Measurements from ENCODE around the gene QPCTL.

QPCTL gene

GRCh38 chr19:45687599-45687998 is 4.9 kb upstream of the QPCTL start:
- Histone ChIP-seq H4K20me1 (ENCODE audit: insufficient read depth) (no peaks in the 10 kb centered on the region), H3K9ac (no peak overlapping the region), H2AFZ (ENCODE audit: low read depth) (no peak overlapping the region), H3K27me3 (ENCODE audit: insufficient read depth, low read depth) (no peaks in the 10 kb centered on the region), H3K4me2 (no peak overlapping the region), H3K79me2 (ENCODE audit: insufficient read depth, low read depth) (peaks cover 24% of the 10 kb centered on the region), H3K27ac (no peak overlapping the region), H3K36me3 (ENCODE audit: insufficient read depth) (peaks cover 11% of the 10 kb centered on the region; the same call in 1 of the 2 replicates), H3K4me3 (IDR thresholded peaks at IDR 0.05; ENCODE audit: insufficient read depth, low read depth, low read length) (no peak overlapping the region), H3K4me1 (ENCODE audit: low read depth, poor library complexity, severe bottlenecking) (peaks cover 7% of the 10 kb centered on the region)
- no peak for TF ChIP-seq CTCF (conservative IDR thresholded peaks at IDR 0.05; ENCODE audit: low read depth, low read length)

- no peaks in the 10 kb centered on the region for H3K27me3 ChIP-seq (ENCODE audit: insufficient read depth, low read depth)
- peak within 1 kb of the TSS; percentile 82 for H3K27ac ChIP-seq
- no peaks in the 10 kb centered on the region for H4K20me1 ChIP-seq (ENCODE audit: insufficient read depth)
- H3K79me2 ChIP-seq (ENCODE audit: insufficient read depth, low read depth): peaks cover 24% of the 10 kb centered on the region
- peak within 1 kb of the TSS; percentile 8 for H3K4me3 ChIP-seq (IDR thresholded peaks at IDR 0.05; ENCODE audit: insufficient read depth, low read depth, low read length)
- H3K4me2 ChIP-seq: peak within 1 kb of the TSS; percentile 66
- H2AFZ ChIP-seq (ENCODE audit: low read depth): peak within 1 kb of the TSS; percentile 73
- peaks cover 25% of the 10 kb centered on the region for H3K4me1 ChIP-seq (ENCODE audit: low read depth, poor library complexity, severe bottlenecking)
- peak within 1 kb of the TSS; percentile 83 for H3K9ac ChIP-seq
- H3K36me3 ChIP-seq (ENCODE audit: insufficient read depth): peaks cover 11% of the 10 kb centered on the region; the same call in 1 of the 2 replicates
- no peak for TF ChIP-seq CTCF (conservative IDR thresholded peaks at IDR 0.05; ENCODE audit: low read depth, low read length)
These were observed 815 bp upstream of the QPCTL start, which contains the start of gene SNRPD2 for GRCh38 chr19:45691516-45692186. Gene SNRPD2 (minus strand): TSS chr19:45691953. CDS start chr19:45691888, 65 bp downstream.

- H3K4me1 ChIP-seq (ENCODE audit: low read depth, poor library complexity, severe bottlenecking): peaks cover 34% of the 10 kb centered on the region
- no peaks in the 10 kb centered on the region for H3K27me3 ChIP-seq (ENCODE audit: insufficient read depth, low read depth)
- peak overlapping the region; percentile 54 for H3K4me2 ChIP-seq
- peak overlapping the region; percentile 83 for H3K9ac ChIP-seq
- H2AFZ ChIP-seq (ENCODE audit: low read depth): peak overlapping the region; percentile 73
- peak overlapping the region; percentile 8 for H3K4me3 ChIP-seq (IDR thresholded peaks at IDR 0.05; ENCODE audit: insufficient read depth, low read depth, low read length)
- peaks cover under 1% of the 10 kb centered on the region; the same call in 1 of the 2 replicates for H3K36me3 ChIP-seq (ENCODE audit: insufficient read depth)
- peak overlapping the region; percentile 82 for H3K27ac ChIP-seq
- peaks cover 24% of the 10 kb centered on the region for H3K79me2 ChIP-seq (ENCODE audit: insufficient read depth, low read depth)
- TF ChIP-seq CTCF (conservative IDR thresholded peaks at IDR 0.05; ENCODE audit: low read depth, low read length): peak; percentile 97
- no peaks in the 10 kb centered on the region for H4K20me1 ChIP-seq (ENCODE audit: insufficient read depth)
These were observed 781 bp downstream of the QPCTL start for GRCh38 chr19:45693106-45693788.

GRCh38 chr19:45701676-45702075 is 9.2 kb downstream of the QPCTL start:
- H3K79me2 ChIP-seq (ENCODE audit: insufficient read depth, low read depth): no peaks in the 10 kb centered on the region
- no peak overlapping the region for H3K4me2 ChIP-seq
- H3K9ac ChIP-seq: no peak overlapping the region
- TF ChIP-seq CTCF (conservative IDR thresholded peaks at IDR 0.05; ENCODE audit: low read depth, low read length): no peak
- H3K4me1 ChIP-seq (ENCODE audit: low read depth, poor library complexity, severe bottlenecking): peaks cover 43% of the 10 kb centered on the region
- no peak overlapping the region for H2AFZ ChIP-seq (ENCODE audit: low read depth)
- no peak overlapping the region for H3K4me3 ChIP-seq (IDR thresholded peaks at IDR 0.05; ENCODE audit: insufficient read depth, low read depth, low read length)
- H3K36me3 ChIP-seq (ENCODE audit: insufficient read depth): no peaks in the 10 kb centered on the region
- no peak overlapping the region for H3K27ac ChIP-seq
- H4K20me1 ChIP-seq (ENCODE audit: insufficient read depth): no peaks in the 10 kb centered on the region
- H3K27me3 ChIP-seq (ENCODE audit: insufficient read depth, low read depth): no peaks in the 10 kb centered on the region
